GF-D8 (cell line): Measurements from ENCODE around the gene ZNRF2.
"Not testable (repeated sequence)": the region's sequence is repeated elsewhere in the genome, so short reads cannot be mapped to it uniquely, and the experiment has no call there.

ENCODE experiments used
- DNase-seq: peaks from one replicate; lab custom pipeline; 2025; lab: John Stamatoyannopoulos, UW

Gene ZNRF2

GRCh38 chr7:30263090-30263710 is 21.2 kb upstream of the ZNRF2 start:
- DNase-seq = no peak

GRCh38 chr7:30264052-30264451 is 20.3 kb upstream of the ZNRF2 start:
- DNase-seq = no peak

- DNase-seq = not testable (repeated sequence)
These were observed 19.2 kb upstream of the ZNRF2 start for GRCh38 chr7:30265189-30265588.

- DNase-seq = no peak
These were observed 17.7 kb upstream of the ZNRF2 start for GRCh38 chr7:30266686-30267085.

- DNase-seq = no peak
These were observed 15.8 kb upstream of the ZNRF2 start for GRCh38 chr7:30268586-30268985.

GRCh38 chr7:30269490-30269889 is 14.9 kb upstream of the ZNRF2 start:
- no peak for DNase-seq

GRCh38 chr7:30270921-30271320 is 13.5 kb upstream of the ZNRF2 start:
- DNase-seq = no peak

- DNase-seq = no peak
These were observed 12.3 kb upstream of the ZNRF2 start for GRCh38 chr7:30272126-30272525.

GRCh38 chr7:30273552-30273951 is 10.8 kb upstream of the ZNRF2 start:
- no peak for DNase-seq

GRCh38 chr7:30274641-30275040 is 9.8 kb upstream of the ZNRF2 start:
- no peak for DNase-seq

- DNase-seq = peak; percentile 21
These were observed 8.0 kb upstream of the ZNRF2 start for GRCh38 chr7:30276203-30276900.

GRCh38 chr7:30278376-30278775 is 6.0 kb upstream of the ZNRF2 start:
- no peak for DNase-seq

GRCh38 chr7:30278849-30279652 is 5.3 kb upstream of the ZNRF2 start:
- no peak for DNase-seq

- DNase-seq = no peak
These were observed 4.8 kb upstream of the ZNRF2 start for GRCh38 chr7:30279653-30279904.

GRCh38 chr7:30280631-30281030 is 3.8 kb upstream of the ZNRF2 start:
- DNase-seq = no peak

- DNase-seq = no peak
These were observed 3.1 kb upstream of the ZNRF2 start for GRCh38 chr7:30281263-30281662.

GRCh38 chr7:30281791-30282190 is 2.6 kb upstream of the ZNRF2 start:
- DNase-seq = no peak

- DNase-seq = no peak
These were observed 1.7 kb upstream of the ZNRF2 start for GRCh38 chr7:30282735-30283134.

GRCh38 chr7:30285067-30285535 is 704 bp downstream of the ZNRF2 start:
- DNase-seq = no peak

GRCh38 chr7:30285536-30286284 is 1.3 kb downstream of the ZNRF2 start:
- DNase-seq = peak; percentile 99

GRCh38 chr7:30286749-30287148 is 2.4 kb downstream of the ZNRF2 start:
- DNase-seq = no peak

- peak; percentile 9 for DNase-seq
These were observed 3.2 kb downstream of the ZNRF2 start for GRCh38 chr7:30287625-30288024.

GRCh38 chr7:30289634-30290033 is 5.2 kb downstream of the ZNRF2 start:
- not testable (repeated sequence) for DNase-seq
